NCI-H1048 (cell line): ENCODE data around the gene SPOCK1.

Experiments
- DNase-seq: peaks from one replicate; lab custom pipeline; 2025; lab: John Stamatoyannopoulos, UW

Gene SPOCK1

DNA sequence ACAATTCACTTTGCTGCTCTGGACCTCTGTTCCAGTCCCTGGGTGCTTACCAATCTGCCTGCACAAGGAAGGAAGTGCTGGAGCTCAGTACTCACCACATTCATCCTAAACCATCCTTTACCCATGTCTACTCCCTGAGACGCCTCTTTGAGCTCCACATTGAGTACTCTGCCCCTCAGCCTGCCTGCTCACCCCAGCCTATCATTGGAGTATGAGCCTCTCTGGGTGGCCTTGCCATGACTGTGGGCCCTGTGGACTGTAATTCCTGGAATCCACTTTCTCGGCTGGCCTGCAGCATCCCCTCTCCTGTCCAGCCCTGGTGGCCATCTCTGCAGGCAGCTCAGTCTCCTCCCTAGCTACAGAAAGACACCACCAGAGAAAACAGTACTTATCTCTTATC, 428.6 kb downstream of the SPOCK1 start:
- no peak for DNase-seq

DNA sequence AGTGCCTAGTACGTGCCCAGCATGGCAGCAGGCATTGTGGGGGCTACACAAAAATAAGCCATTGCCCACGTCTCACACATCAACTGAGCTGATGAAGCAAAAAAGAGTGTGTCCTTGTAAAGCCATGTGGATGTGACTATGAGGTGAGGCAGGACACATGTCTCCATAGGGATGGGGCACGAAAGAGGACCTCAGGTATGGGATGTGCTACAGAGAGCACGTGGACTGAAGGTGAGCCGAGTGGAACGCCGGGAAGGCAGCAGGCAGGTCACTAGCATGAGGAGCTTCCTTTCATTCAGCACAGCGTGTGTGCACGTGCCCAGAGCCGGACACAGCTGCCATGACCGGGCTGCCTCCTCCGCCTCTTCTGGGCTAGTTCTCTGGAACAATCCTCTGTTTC, 429.8 kb downstream of the SPOCK1 start:
- DNase-seq: no peak

DNA sequence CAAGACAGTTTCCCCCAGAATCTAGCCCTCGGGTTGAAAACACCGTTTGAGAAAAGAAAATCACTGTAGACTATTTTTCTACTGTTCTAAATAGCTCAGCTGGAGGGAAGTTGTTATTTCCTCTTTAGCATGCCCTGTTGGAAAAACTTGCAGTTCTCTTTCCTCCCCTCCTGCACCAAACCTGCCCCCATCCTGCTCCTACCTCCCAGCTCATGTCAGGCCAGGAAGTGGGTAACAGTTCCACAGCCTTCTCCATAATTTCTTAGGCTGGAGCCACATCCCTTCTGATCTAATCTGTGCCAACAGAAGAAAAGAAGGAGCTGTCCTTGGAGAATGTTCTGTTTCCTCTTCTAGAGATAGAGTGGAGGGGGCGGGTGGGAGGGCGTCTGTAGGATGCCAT, 437.7 kb downstream of the SPOCK1 start:
- no peak for DNase-seq

DNA sequence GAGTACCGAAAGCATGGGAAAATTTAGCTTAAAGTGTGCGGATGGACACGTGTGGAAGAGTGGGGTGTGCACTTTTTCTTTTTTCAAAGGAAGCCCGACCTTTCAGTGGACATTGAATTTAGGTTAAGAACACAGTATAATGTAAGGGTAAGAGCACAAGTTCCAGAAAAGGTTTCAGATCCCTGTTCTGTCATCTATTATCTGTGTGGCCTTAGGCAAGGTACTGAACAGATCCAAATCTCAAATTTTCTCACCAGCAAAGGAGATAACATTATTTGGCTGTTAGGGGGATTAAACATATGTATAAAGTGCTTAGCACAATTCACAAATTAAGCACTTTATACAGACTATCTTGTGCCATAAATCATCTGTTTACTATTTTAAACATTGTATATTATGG, 441.0 kb downstream of the SPOCK1 start:
- no peak for DNase-seq

DNA sequence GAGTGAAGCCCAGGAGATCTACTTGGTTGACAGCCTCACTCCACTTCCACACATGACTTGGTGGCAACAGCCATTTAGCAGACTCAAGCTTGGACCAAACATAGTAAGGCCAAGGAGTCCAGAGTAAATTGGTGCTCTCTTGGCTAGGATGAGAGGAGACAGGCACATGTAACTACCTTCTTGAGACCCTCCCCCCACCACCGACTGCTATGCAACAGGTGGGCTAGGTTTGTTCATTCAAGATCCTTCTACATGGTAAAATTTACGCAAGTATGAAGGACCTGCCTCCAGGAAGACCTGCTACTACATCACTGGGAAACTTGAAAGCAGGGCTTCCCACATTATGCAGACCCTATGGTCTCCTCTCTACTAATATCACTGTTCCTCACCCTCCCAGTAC, 442.4 kb downstream of the SPOCK1 start:
- DNase-seq: no peak

DNA sequence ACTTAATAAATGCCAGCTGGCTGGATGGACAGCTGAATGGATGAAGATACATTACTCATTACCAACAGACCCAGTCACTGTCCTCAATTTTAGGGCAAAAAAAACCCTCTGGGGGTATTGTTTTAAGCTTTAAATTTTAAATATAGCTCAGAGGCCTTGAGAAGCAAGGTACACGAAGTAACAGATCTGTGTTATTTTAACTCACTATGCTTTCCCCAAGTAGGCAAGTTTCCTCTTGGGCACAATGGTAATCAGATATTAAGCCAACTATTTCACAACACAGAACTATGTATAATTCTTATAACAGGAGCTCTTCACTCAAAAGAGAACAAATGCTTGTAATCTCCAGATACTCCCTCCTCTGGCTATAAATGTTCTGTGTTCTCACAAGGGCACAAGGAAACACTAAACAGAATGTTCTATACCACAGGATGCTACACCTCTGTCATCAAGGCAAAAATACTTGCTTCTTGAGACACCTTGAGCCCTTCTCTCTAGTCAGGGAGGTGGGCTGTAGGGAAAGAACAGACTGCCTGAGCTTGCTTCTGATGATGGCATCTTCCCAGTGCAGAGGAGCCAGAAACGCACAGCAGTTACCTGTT, 443.8 kb downstream of the SPOCK1 start:
- no peak for DNase-seq

DNA sequence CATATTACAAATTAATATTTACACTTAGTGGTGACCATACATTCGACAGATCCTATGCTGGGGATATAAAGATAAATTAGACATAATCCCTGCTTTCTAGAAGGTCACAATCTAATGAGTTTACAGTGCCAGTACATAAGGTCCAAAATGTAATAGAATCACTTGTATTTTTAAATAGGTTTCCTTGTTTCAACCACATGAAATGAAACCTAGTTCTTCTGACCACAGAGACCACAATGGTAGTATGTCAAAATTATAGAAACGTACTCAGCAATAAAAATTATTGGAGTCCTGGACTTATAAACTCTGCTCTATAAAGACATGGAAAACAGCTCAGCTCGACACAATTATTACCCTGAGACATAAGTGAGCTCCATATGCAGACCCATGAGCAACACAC, 444.3 kb downstream of the SPOCK1 start:
- DNase-seq: no peak

DNA sequence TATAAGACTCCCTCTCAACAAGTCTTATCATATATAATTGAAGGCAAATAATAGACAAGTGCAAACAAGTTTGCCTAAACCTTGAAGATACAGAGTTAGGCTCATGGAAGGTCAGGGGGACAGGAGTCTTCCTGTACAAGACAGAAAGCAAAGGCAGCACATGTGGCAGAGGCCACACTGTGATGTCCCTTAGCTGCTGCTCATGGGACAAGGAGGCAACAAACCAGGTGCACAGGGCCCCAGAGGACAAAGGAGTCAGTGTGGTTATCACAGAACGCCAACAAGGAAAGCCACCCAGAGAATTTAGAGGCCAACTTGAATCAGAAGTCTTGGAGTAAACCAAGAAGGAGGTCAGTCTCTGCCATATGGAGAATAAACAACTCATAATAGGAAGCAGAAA, 444.8 kb downstream of the SPOCK1 start:
- no peak for DNase-seq

DNA sequence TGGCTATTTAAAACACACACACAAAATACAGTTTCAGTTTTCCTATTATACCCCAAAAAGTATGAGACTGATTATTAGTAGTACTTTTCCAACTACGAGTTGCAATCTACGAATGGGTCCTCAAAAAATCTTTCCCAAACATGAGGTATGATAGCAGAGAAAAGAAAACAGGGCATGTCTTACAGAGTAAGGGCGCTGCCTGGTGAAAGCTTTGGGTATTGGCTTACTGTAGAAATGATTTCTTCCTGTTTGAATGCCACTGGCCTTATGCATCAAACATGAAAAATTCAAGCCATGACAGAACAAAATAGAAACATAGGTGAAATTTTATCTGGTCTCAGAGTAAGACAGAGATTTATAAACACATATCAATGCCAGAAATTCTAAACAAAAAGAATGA, 448.0 kb downstream of the SPOCK1 start:
- no peak for DNase-seq

DNA sequence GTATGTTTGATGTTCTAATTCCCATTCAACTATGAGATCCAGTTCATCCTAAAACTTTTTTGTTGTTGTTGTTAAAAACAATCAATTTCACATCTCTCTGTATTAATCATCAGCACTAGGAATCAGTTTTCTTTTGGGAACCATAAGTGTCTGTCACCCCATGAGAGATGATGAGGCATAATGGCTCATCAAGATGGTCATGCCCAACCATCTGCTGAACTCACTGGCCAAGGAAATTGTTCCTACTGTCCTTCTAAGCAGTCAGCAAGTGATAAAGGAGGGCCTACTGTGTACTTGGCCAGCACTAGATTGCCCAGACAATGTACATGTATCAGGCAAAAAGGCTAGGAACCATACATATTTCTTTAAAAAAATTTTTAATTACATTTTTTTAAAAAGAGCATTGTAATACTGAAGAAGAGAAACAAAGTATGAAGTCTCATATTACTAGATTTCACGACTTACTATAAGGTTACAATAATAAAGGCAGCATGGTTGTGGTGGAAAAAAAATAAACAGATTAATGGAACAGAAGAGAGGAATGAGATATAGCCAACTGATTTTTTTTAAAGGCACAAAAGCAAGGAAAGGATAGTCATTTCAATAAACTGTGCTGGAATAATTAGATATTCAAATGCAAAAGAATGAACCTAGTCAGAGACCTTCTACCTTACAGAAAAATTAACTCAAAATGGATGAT, 458.3 kb downstream of the SPOCK1 start:
- no peak for DNase-seq

DNA sequence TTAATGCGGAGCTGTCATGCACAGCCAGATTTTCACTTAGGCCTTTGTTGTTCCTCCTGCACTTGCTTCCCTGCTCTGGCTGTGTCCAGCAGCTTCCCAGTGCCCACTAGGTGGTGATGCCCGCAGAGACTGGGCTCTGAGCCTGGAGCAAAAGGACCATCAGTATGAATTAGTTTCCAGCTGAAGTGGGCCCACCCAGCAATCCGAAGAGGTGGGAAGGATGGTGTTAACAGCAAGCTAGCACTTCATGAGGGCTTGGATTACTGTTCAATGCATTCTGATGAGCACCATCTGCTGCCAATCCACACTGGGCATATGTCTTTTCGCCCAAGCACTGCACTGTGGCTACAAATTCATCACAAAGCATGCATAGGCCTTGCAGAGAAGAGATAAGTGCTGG, 459.1 kb downstream of the SPOCK1 start:
- DNase-seq: no peak

DNA sequence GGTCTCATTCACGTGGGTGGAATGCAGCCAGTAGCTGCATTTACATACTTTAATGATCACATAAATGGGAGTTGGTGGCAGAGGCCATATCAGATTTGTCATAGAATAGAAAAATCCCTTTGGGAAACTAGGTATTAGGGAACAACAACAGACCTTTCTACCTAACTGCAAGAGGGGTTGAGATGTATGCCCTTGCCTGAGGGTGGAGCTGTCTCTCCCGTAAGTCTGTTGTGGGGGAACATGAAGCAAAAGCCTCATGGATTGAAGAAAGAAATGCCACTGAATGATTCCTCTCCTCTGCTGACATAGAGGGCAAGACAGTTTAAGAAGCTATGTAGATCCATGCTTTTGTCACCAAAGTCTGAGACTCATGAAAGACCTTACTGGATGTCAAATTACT, 461.3 kb downstream of the SPOCK1 start:
- no peak for DNase-seq

DNA sequence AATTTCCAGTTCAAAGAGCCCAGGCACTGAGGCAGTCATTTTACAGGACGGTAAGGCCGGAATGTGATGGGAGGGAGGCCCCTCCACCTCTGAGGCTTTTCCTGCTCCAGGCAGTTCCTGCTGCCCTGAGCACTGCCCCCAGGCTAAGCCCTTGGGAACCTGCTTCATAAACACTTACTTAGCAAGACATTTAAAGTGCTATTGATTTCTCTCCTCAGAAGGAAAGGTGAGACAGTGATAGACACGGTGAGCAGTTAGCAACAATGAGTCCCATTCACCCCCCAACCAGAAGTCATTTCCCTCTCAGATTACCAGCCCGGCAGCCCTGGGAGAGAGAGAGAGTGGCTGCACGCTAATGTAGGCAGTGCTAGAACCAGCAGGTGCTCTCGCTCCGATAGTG, 462.5 kb downstream of the SPOCK1 start:
- DNase-seq: no peak

DNA sequence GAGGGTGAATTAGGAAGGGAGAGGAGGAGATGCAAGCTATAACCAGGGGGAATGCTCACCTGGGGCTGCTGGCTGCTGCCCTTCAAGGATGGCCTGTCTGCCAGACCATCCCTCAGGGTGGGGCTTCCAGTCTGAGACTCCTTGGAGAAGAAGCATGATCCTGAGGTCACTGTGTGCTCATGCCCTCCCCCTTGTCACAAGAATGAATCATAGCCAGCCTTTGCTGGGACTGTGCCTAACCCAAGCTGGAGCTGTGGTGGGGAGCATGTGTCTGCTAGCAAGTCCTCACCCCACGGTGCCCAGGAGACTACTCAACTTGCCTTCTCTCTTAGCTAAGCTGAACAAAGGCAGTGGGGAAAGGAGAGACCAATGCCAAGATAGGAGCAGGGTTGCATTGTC, 463.6 kb downstream of the SPOCK1 start:
- no peak for DNase-seq

DNA sequence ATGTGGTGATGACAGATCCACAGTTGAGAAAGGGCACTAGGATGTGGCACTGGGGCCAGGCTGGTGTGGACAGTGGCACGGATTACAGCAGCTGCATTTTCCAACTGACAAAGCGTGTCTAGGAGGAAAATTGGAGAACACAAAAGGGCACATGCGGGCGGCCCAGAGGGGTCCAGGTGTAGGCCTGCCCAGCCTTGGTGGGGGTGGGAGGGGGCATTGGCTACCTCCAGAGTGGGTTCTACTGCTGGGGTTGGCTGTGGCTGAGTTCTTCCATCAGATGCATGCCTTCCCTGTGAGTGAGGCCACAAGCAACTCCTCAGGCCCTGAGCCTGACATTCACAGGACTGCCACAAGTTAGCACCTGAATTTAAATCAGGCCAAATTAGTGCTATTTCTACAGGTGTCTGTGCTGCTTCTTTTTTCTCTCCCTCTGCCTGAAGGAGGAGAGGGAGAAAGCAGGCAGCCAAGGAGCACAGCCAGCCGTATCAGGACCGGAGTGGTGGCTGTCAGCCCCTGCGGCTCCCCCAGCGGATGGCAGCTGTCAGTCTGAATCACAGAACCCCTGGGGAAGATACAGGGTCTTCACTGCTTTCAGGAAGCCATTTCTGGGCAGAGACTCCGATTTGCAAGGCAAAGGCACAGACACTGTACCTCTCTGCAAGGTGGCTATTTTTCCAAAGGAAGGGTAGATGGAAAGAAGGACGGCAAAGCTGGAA, 464.2 kb downstream of the SPOCK1 start:
- no peak for DNase-seq

DNA sequence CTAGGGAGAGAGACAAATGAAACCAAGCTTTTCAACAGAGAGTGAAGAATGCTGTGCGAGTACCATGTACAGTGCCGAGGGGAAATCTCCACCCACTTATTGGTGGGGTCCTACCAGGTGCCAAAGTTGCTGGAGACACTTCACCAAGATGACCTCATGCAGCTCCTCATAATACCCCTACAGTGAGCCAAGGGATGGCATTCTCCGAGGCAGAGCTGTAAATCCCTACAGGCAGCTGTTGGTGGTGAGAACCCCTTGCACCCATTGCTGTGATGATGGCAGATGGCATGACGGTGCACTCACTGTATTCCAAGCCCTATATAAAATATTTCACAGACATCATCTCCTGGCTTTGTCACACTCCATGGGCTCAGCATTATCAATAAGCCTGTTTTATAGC, 464.9 kb downstream of the SPOCK1 start:
- DNase-seq: no peak

DNA sequence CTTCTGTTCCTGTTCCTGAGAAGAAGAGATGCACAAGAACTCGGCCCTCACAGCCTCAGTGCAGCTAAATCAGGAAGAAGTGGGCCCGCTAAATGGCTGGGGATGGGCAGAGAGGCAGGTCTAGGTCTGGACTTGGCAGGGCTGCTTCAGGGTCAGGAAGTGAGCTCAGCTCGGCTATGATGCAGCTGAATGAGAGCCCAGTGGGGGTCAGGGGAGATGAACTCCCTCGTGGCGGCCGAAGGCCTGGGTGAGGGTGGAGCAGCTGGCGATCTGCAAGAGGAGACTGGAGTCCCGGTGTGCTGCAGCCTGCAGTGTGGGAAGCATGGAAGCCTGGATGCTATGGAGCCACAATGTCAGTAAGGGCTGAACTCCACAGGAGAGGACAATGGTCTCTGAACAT, 466.2 kb downstream of the SPOCK1 start:
- no peak for DNase-seq

DNA sequence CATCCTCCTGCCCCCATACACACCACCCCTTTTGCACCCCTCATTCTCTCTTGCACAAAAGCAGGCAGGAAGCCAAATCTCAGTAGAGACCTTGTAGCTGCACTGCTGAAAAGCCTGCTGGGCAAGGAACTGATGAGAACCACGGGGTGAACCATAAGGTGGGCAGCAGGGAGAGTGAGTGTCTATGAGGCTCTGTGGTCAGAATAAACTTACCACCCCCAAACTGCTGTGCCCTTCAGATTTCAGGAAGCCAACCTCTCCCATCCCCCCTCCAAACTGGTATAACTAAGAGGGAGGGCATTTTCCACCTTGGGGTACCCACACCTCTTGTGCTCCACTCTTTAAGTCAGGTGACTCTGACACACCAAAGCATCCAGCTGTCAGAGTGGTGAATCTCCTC, 471.4 kb downstream of the SPOCK1 start:
- no peak for DNase-seq

DNA sequence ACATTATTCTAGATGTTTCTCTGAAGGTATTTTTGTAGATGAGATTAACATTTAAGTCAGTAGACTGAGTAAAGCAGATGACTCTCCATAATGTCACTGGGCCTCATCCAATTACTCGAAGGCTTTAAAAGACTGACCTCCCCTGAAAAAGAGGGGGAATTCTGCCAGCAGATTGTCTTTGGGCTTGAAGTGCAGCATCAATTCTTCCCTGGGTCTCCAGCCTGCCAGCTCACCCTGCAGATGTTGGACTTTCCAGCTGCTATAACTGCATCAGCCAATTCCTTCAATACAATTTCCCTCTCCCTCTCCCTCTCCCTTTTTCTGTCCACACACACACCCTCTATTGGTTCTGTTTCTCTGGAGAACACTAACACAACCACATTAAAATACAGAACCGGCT, 472.8 kb downstream of the SPOCK1 start:
- no peak for DNase-seq

DNA sequence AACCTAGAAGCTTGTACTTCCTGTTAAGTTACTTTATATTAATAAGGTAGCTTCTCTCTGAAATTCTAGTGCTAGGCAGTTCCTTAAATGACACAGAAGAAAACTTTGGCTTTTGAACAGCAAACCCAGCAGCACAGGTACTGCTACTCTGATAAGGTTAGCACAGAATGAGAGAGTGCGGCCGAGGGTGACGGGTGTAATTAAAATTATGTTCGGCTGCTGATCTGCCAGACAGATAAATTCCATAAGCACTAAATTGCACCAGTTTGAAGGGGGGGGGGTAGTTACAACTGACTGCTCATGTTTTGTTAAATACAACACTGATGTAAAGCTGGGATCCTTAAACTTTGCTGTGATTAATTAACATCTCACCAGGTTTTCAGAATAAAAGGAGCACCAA, 475.1 kb downstream of the SPOCK1 start:
- no peak for DNase-seq

DNA sequence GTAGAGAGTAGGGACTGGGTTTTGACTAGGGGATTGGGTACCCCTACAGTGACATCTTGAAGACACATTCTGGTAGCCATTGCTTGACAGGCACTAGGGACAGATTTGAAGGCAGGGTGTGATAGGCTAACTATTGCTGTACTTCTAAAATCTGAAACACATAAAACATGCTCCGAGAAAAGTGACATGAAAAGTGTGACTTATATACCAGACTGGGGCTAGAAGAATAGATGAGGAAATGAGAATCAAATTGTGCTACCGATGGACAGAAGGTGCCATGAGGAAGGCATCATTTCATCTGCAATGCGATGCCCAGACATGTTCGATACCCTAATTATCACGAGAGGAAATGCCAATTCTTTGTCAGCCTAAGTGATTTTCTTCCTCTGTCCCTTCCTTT, 475.8 kb downstream of the SPOCK1 start:
- no peak for DNase-seq

DNA sequence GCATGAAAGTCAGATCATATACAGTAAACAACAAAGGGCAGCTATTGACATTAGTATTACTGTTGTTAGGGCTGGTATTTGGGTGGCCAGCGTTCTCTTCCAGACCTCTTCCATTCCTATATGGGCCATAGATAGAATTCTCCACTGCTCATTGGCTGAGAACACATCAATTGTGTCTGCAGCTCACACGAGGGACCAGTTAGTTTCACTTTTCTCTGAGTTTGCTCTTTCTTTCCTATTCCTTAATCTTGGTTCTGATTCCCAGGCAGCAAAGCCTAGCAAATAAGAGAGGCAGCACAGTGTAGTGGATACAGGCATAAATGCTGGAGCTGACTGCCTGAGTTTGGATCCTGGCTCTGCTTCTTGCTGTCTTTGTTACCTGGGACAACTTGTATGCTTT, 476.4 kb downstream of the SPOCK1 start:
- DNase-seq: no peak

DNA sequence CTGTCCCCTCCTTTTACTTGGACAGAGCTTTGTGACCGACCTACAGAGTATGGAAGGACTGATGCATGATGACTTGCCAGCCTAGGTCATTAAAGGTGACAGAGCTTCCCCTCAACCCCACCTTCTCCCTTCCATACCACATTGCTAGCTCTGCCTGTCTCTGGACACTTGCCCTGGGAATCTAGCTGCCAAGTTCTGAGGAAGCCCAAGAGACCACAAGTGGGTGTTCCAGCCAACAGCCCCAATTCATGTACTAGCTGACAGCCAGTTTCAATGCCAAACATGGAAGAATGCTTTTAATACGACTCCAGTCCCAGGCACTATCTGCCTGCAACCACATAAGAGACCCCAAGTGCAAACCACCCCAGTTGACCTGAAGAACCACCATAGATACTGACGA, 477.1 kb downstream of the SPOCK1 start:
- no peak for DNase-seq

DNA sequence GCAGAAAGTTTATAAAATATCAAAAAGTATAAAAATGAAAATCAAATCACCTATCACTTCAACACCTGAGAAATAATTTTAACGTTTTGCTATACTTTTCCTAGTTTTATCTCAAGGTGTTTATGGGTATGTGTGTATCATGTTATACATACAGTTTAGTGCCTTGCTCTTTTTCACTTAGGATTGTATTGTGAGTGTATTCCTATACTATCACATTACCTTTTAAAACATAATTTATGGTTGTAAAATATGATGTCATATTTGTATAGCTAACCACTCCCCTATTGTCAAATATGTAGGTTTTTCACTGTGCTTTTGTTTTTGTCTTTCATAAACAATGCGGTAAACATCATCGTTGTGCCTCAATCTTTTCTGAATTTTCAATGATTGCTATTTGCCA, 479.9 kb downstream of the SPOCK1 start:
- no peak for DNase-seq
